Smooth muscle cell (in vitro differentiated cells): ENCODE data around the gene ACTRT2. TPM values are rescaled to one million over a fixed set of nuclear protein-coding genes. Genes with fewer than 3 reads are reported as not detected.

Source experiments
- DNase-seq: peaks from one replicate; lab custom pipeline; 2025; ENCODE audit not compliant: unreplicated experiment; lab: John Stamatoyannopoulos, UW
- H2AFZ ChIP-seq: fragments of 200-600 bp; sonication (generic); 2 replicates; pipeline ENCODE4 v1.6.0; 2016; ENCODE audit warnings: antibody characterized with exemption, low read depth, mild to moderate bottlenecking
- H3F3A ChIP-seq: fragments of 200-600 bp; sonication (generic); 2 replicates; pipeline ENCODE4 v1.6.0; 2017; ENCODE audit warnings: antibody characterized with exemption, low read depth
- H3K27ac ChIP-seq: fragments of 200-600 bp; sonication (generic); 2 replicates; pipeline ENCODE4 v1.5.1; 2016; ENCODE audit warnings: low read depth, mild to moderate bottlenecking
- H3K27me3 ChIP-seq: fragments of 200-600 bp; sonication (generic); 2 replicates; pipeline ENCODE4 v1.6.1; 2016; ENCODE audit warnings: low read depth, mild to moderate bottlenecking
- H3K36me3 ChIP-seq: fragments of 200-600 bp; sonication (generic); 2 replicates; pipeline ENCODE4 v1.5.1; 2016; ENCODE audit warnings: low read depth
- H3K4me1 ChIP-seq: fragments of 200-600 bp; sonication (generic); 2 replicates; pipeline ENCODE4 v1.5.1; 2016; ENCODE audit warnings: low read depth
- H3K4me2 ChIP-seq: fragments of 200-600 bp; sonication (generic); 2 replicates; pipeline ENCODE4 v1.6.0; 2016; ENCODE audit warnings: mild to moderate bottlenecking
- H3K4me3 ChIP-seq: fragments of 200-600 bp; sonication (generic); 2 replicates; pipeline ENCODE4 v1.5.1; 2016; ENCODE audit warnings: mild to moderate bottlenecking
- H3K79me2 ChIP-seq: fragments of 200-600 bp; sonication (generic); 2 replicates; pipeline ENCODE4 v1.6.0; 2016; ENCODE audit warnings: low read depth, mild to moderate bottlenecking
- H3K9ac ChIP-seq: fragments of 200-600 bp; sonication (generic); 2 replicates; pipeline ENCODE4 v1.6.0; 2016; ENCODE audit warnings: low read depth
- H3K9me3 ChIP-seq: fragments of 200-600 bp; sonication (generic); replicated peaks from 2 replicates; pipeline ENCODE4 v1.5.1; 2016; ENCODE audit warnings: low read depth
- H4K20me1 ChIP-seq: fragments of 200-600 bp; sonication (generic); 2 replicates; pipeline ENCODE4 v1.6.0; 2016; ENCODE audit warnings: low read depth
- CTCF ChIP-seq: fragments of 200-600 bp; sonication (generic); IDR thresholded peaks from 2 replicates; pipeline ENCODE4 v1.5.1; 2017; ENCODE audit warnings: borderline replicate concordance, mild to moderate bottlenecking, antibody characterized with exemption; ENCODE audit not compliant: insufficient read depth, poor library complexity, severe bottlenecking
- WGBS: methylation state at CpG from one replicate; pipeline ENCODE4 v1.1.7; 2016; ENCODE audit warnings: low lambda C conversion rate; 5-methylcytosine and 5-hydroxymethylcytosine counted together
- polyA plus RNA-seq: library from polyadenylated mRNA; unstranded; fragments of >200 nt; fragmentation: Nextera tagmentation; extraction: Ambion mirVana; gene quantifications from 2 replicates; pipeline ENCODE4 v1.2.1, GENCODE V29; 2016
- total RNA-seq: library from RNA; depleted of rRNA; stranded (reverse); fragments of >200 nt; gene quantifications from 2 replicates; pipeline ENCODE4 v1.2.3, GENCODE V29; 2014

ACTRT2 gene
- total and polyA plus RNA-seq, 2 experiments from 2014 or later, result not detected

GRCh38 chr1:3015744-3016143 is 5.5 kb upstream of the ACTRT2 start:
- Histone ChIP-seq H3K79me2 (no peaks in the 10 kb centered on the region), H3K4me3 (no peak overlapping the region), H3K4me1 (no peaks in the 10 kb centered on the region), H3K9ac (no peak overlapping the region), H3K9me3 (no peaks in the 10 kb centered on the region), H3K4me2 (no peak overlapping the region), H2AFZ (no peak overlapping the region), H3F3A (no peaks in the 10 kb centered on the region), H3K36me3 (no peaks in the 10 kb centered on the region), H3K27ac (no peak overlapping the region), H4K20me1 (no peaks in the 10 kb centered on the region), H3K27me3 (no peaks in the 10 kb centered on the region)
- TF ChIP-seq CTCF, result no peak
- DNase-seq, result no peak
- WGBS, result 87% methylated on average over 5 of the region's 5 CpGs

- Histone ChIP-seq H3K9me3 (no peaks in the 10 kb centered on the region), H3K79me2 (no peaks in the 10 kb centered on the region), H3K27me3 (no peaks in the 10 kb centered on the region), H3K9ac (no peak overlapping the region), H3K4me2 (no peak overlapping the region), H3K4me3 (no peak overlapping the region), H3F3A (no peaks in the 10 kb centered on the region), H2AFZ (no peak overlapping the region), H4K20me1 (no peaks in the 10 kb centered on the region), H3K4me1 (no peaks in the 10 kb centered on the region), H3K27ac (no peak overlapping the region), H3K36me3 (no peaks in the 10 kb centered on the region)
- no peak for TF ChIP-seq CTCF
- no peak for DNase-seq
- 83% methylated on average over 18 of the region's 22 CpGs for WGBS
These were observed 4.4 kb upstream of the ACTRT2 start for GRCh38 chr1:3016641-3017439.

- 76% methylated on average over 17 of the region's 17 CpGs for WGBS
- H4K20me1 ChIP-seq, result no peaks in the 10 kb centered on the region
- no peaks in the 10 kb centered on the region for H3K79me2 ChIP-seq
- no peaks in the 10 kb centered on the region for H3K9me3 ChIP-seq
- no peak overlapping the region for H3K9ac ChIP-seq
- TF ChIP-seq CTCF, result no peak
- no peaks in the 10 kb centered on the region for H3K4me1 ChIP-seq
- H3K27ac ChIP-seq, result no peak overlapping the region
- no peaks in the 10 kb centered on the region for H3K27me3 ChIP-seq
- H3K36me3 ChIP-seq, result no peaks in the 10 kb centered on the region
- H3K4me3 ChIP-seq, result no peak overlapping the region
- no peak for DNase-seq
- H3F3A ChIP-seq, result no peaks in the 10 kb centered on the region
- no peak overlapping the region for H2AFZ ChIP-seq
- H3K4me2 ChIP-seq, result no peak overlapping the region
These were observed 3.7 kb upstream of the ACTRT2 start for GRCh38 chr1:3017440-3018050.
